Measurements from ENCODE around the gene PLG.
"Not testable (repeated sequence)": the region's sequence is repeated elsewhere in the genome, so short reads cannot be mapped to it uniquely, and the experiment has no call there.

The PLG gene

DNA sequence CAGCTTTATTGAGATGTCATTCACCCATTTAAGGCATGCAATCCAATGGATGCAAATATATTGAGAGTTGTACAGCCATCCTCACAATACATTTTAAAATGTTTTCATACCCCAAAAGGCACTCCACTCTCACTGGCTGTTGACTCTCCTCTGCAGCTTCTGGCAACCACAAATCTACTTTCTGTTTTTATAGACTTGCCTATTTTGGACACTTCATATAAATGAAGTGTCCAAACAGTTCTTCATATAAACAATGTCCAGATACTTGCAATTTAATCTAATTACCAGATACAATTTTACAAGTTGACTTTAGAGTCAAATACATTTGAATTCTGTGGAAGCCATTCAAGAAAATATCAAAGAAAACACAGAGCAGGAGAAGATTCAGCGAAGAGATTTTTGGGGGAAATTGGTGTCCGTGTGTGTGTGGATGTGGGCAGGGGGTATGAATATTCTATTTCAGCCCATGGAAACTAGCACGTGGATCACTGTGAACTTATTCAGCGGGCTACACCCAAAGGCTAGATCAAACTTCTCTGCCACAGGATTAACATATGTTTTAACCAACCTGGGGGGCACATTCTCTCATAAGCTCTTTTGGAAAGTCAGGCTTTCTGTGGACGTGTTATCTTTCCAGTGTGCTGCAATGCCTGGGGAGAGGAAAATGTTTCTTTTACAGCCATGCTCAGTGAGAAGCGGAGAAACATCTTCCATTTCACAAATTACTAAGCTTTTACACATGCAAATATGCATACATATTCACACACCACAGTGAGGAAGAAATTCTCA lies 73.9 kb downstream of the PLG start:
- no peak for DNase-seq (ENCODE audit: low read depth, low spot score)

- not testable (repeated sequence) for DNase-seq (ENCODE audit: low read depth, low spot score)
Observed at GRCh38 chr6:160779095-160779494, 77.1 kb downstream of the PLG start.

GRCh38 chr6:160780656-160781055 lies 78.6 kb downstream of the PLG start:
- DNase-seq (ENCODE audit: low read depth, low spot score) = not testable (repeated sequence)

GRCh38 chr6:160781298-160781697 lies 79.3 kb downstream of the PLG start:
- DNase-seq (ENCODE audit: low read depth, low spot score) = no peak

DNA sequence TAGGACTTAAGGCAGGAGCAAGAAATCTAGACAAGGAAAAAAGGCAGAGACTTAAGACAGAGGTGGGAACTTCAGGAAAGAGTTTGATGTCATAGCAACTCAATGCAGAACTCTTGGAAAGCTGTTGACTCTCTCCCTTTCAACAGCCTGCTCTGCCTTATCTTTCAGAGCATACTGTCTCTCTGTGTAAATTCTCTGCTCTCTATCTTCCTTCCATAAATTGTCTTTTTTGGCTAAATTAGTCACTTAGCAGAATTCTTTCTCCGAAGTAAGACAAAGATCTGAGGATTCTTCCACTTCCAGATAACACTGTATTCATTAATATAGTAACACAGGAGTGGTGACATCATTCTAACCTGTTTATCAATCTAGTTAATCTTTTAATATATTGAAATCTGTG lies 80.2 kb downstream of the PLG start:
- DNase-seq (ENCODE audit: low read depth, low spot score) = no peak

GRCh38 chr6:160783741-160784140 lies 81.7 kb downstream of the PLG start:
- no peak for DNase-seq (ENCODE audit: low read depth, low spot score)

DNA sequence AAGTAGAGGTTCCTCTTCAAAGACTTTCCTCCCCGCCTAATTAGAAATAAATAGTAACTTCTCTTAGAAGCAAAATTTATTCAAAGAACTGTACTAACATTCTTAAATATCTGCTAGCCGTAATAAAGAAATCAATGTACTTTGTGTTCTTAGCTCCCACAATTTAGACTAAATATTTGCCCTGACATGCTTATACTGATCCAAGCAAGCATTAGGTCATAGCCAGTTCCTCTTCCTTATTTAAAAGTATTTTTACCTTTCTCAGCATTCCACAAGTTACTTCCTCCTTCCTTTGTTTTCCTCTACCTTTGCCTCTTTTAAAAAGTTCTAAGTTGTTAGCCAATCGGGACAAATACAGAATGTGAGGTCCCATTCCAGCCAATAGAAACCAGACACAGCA lies 86.1 kb downstream of the PLG start:
- DNase-seq (ENCODE audit: low read depth, low spot score) = not testable (repeated sequence)

GRCh38 chr6:160788806-160789205 lies 86.8 kb downstream of the PLG start:
- no peak for DNase-seq (ENCODE audit: low read depth, low spot score)

GRCh38 chr6:160789263-160790027 lies 87.4 kb downstream of the PLG start:
- DNase-seq (ENCODE audit: low read depth, low spot score) = no peak

- DNase-seq (ENCODE audit: low read depth, low spot score) = no peak
Observed at GRCh38 chr6:160790028-160790792, 88.2 kb downstream of the PLG start.

- no peak for DNase-seq (ENCODE audit: low read depth, low spot score)
Observed at GRCh38 chr6:160791459-160791858, 89.4 kb downstream of the PLG start.

DNA sequence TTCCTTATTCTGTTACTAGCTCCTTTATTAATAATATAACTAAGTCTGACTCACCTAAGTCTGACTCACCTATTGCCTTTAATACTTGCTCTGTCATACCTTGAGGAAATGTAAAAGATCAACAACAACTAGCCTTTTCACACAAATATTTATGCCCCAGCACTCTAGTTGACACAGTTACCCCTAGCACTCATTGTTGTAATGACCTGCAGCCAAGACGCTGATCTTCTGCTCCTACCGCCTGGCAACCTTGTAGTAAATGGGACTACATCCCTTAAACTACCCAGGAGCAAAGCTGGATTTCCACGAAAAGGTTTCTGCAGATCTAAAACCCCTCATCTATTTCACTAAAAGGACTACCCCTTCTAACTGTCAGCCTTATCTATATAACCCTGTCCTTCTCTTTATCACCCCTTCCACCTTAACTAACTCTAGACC lies 90.0 kb downstream of the PLG start:
- no peak for DNase-seq (ENCODE audit: low read depth, low spot score)

- DNase-seq (ENCODE audit: low read depth, low spot score) = no peak
Observed at GRCh38 chr6:160792708-160793107, 90.7 kb downstream of the PLG start.

DNA sequence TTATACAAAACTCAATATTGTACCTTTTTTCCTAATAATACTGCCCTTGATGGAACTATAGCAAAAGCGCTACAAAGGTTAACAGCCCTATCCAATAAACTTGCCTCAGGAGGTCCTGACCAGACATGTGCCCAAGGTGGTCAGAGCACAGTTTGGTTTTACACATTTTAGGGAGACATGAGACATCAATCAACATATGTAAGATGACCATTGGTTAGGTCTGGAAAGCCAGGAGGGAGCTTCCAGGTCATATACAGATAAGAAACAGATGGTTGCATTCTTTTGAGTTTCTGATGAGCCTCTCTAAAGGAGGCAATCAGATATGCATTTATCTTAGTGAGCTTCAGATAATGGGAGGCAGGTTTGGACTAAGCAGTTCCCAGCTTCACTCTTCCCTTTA lies 91.6 kb downstream of the PLG start:
- DNase-seq (ENCODE audit: low read depth, low spot score) = no peak

DNA sequence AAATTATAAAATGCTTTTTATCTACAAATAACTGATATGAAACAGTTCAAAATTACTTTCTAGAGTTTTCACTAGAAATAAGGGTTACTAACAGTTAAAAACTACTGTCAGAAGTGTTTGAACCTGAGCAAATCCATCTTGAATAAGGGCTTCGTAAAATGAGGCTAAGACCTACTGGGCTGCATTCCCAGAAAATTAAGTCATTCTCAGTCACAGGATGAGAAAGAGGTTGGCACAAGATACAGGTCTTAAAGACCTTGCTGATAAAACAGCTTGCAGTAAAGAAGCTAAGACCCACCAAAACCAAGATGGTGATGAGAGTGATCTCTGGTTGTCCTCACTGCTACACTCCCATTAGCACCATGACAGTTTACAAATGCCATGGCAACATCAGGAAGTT lies 93.7 kb downstream of the PLG start:
- peak; percentile 49 for DNase-seq (ENCODE audit: low read depth, low spot score)

DNA sequence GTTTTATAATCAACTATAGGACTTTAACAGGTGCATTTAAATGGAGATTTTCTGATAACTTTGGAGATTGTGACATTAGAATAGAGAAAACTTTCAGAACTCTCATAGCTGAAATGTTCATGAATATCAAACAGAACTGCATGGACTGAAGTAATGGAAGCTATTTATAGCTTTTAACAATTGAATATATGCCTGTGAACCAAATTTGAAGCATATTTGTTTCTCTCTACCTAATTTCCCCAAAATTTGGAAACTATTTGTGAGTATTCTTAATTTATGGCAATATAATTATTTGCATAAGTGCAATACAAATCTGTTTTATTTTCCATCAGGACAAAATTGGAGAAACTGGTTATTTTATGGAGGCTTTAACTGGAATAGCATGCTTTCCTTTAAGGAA lies 96.6 kb downstream of the PLG start:
- DNase-seq (ENCODE audit: low read depth, low spot score) = no peak

GRCh38 chr6:160799801-160800506 lies 97.9 kb downstream of the PLG start:
- no peak for DNase-seq (ENCODE audit: low read depth, low spot score)

- no peak for DNase-seq (ENCODE audit: low read depth, low spot score)
Observed at GRCh38 chr6:160801418-160801817, 99.4 kb downstream of the PLG start.

DNA sequence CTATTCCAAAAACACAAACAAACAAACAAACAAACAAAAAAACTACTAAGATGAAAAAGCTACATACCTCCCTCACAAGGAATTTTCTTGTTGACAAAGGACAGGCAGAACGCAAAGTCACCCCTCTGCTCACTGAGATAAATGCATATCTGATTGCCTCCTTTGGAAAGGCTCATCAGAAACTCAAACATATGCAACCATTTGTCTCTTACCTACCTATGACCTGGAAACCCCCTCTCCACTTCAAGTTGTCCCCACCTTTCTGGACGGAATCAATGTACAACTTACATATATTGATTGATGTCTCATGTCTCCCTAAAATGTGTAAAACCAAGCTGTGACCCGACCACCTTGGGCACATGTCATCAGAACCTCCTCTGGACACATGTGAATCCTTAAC lies 100.0 kb downstream of the PLG start:
- not testable (repeated sequence) for DNase-seq (ENCODE audit: low read depth, low spot score)

Data from astrocyte of the hippocampus (primary cell).